Activated CD8-positive, alpha-beta memory T cell treated with anti-CD3 and anti-CD28 coated beads for 48 hours (primary cell): ENCODE measurements around the gene ARRDC5.
"Not testable (repeated sequence)": the region's sequence is repeated elsewhere in the genome, so short reads cannot be mapped to it uniquely, and the experiment has no call there.

ENCODE experiments used
- DNase-seq, 3 experiments: peaks; one replicate each; pipeline ENCODE4 v3.0.0-alpha.2; 2020; ENCODE audit warnings: low read depth in 2 of 3, low spot score in 2 of 3

The ARRDC5 gene

GRCh38 chr19:4871711-4872110, 31.0 kb downstream of the ARRDC5 start:
- DNase-seq, result no peak

DNA sequence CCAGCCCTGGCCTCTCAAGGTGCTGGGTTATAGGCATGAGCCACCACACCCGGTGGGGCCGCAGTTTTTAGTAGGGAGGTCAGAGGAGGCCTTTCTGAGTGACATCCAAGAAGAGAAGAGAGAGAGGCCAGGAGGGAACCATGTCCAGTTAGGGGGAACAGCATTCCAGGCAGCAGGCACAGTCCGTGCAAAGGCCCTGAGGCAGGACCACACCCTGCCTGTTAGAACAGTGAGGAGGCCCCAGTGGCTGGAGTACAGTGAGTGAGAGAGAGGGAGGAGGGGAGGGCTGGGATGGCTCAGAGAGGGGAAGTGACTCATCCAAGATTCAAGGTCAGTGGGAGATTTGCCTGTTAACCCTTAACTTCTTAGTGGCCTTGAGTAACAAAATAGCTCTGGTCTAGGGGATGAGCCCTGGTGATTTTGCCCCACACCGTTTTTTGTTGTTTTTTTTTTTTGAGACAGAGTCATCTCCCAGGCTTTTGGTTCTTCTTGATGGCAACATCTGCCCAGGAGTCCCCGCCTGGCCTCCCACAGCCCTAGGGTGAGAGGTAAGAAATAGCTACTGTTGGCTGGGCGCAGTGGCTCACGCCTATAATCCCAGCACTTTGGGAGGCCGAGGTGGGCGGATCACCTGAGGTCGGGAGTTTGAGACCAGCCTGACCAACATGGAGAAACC, 32.5 kb downstream of the ARRDC5 start:
- no peak for DNase-seq

DNA sequence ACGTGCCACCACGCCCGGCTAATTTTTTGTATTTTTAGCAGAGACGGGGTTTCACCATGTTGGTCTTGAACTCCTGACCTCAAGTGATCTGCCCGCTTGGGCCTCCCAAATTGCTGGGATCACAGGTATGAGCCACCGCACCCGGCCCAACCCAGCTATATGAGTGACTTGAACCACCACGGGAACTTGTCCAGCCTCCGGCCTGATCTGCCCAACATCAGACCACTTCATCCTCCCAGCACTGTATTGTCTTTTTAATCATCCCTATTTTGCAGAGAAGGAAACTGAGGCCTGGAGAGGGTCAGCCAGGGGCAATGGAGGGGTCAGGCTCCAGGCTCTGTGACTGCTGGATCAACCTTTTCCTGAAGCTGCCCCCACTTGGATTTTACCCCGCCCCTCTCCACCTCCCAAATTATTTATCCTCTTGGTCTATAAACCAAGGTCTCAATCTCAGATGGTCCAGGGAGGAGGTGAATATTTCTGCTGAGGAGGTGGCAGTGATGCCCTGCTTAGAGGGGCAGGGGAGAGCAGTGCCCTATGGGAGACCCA, 34.3 kb downstream of the ARRDC5 start:
- no peak for DNase-seq

- peak; percentile 82 to 95 (median 92) for DNase-seq
Measured at GRCh38 chr19:4867534-4868285, 35.0 kb downstream of the ARRDC5 start, which contains the start of gene PLIN3. Gene PLIN3, minus strand, starts transcription at chr19:4867667. Its CDS starts 6,273 bp downstream, at chr19:4861394.

DNA sequence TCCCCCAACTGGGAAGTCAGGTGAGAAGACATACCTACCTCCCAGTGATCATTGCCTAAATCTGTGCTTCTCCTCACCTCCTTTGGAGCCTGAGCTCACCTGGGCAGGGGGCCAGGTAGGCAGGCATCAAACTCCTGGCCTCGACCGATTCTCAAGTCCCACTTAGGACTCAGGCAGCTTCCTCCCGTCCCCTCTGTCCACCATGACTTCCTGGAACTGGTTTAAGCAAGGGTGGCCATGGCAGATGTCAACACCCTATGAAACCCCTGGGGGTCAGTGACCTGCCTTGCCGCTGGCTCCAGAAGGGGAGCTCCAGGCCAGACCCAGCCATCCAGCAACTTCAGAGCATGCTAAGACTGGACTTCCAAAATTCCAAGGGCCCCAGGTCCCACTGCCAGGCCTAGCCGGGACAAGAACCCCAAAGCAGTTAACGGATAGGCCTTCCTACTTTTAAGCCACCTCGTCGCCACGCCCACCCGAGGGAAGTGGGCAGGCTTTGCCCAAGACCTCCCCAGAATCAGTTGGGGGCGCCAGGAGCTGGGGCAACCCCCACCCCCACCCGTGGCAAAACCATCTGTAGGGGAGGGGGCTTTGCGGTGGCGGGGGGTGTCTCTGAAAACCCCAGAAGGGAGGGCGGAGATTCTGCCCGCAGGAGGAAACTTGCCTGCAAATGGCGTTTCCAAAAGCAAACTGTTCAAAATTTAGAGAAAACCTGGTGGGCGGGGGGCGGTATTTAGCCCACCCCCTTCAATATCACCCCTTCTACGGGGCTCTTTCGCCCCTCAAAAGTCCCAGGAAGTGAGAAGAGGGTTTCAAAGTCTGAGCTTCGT, 35.9 kb downstream of the ARRDC5 start:
- DNase-seq, result no peak

GRCh38 chr19:4861147-4861546, 41.5 kb downstream of the ARRDC5 start:
- DNase-seq, result no peak

DNA sequence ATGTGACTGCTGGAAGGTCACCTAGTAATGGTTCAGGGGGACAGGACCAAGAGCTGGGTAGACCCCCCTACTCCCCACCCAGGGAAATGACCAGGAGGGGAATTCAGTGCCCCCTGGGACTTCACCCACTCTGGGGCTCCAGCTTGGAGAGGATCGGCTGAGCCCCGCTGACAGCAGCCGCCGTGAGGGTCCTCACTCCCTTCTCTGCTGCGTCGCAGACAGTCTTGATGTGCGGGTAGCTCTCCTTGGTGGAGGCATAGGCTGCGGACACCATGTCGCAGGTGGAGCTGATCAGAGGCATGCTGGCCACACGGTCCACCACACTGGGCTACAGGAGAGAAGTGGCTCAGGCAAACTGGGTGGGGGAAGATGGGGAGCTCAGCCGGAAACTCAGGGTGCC, 43.0 kb downstream of the ARRDC5 start:
- no peak for DNase-seq

GRCh38 chr19:4856468-4856867, 46.2 kb downstream of the ARRDC5 start:
- DNase-seq, result not testable (repeated sequence)

DNA sequence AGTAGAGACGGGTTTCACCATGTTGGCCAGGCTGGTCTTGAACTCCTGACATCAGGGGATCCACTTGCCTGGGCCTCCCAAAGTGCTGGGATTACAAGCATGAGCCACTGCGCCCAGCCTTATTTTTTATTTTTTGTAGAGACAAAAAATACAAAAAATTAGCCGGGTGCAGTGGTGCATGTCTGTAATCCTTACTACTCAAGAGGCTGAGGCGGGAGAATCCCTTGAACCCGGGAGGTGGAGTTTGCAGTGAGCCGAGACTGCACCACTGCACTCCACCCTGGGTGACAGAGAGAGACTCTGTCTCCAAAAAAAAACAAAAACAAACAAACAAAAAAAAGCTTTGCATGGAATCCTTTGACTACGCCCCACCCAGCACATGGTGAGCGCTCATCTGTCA, 49.2 kb downstream of the ARRDC5 start:
- DNase-seq, result not testable (repeated sequence)

DNA sequence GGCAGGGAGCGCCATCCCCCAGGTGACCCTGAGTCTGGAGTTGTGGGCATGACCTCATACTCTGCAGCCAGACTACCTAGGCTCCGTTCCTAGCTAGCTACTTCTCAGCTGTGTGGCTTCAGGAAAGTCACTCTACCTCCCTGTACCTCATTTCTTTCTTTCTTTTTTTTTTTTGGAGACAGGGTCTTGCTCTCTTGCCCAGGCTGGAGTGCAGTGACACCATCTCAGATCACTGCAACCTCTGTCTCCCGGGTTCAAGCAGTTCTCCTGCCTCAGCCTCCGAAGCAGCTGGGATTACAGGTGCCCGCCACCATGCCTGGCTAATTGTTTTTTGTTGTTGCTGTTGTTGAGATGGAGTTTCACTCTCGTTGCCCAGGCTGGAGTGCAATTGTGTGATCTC, 50.2 kb downstream of the ARRDC5 start:
- no peak for DNase-seq

DNA sequence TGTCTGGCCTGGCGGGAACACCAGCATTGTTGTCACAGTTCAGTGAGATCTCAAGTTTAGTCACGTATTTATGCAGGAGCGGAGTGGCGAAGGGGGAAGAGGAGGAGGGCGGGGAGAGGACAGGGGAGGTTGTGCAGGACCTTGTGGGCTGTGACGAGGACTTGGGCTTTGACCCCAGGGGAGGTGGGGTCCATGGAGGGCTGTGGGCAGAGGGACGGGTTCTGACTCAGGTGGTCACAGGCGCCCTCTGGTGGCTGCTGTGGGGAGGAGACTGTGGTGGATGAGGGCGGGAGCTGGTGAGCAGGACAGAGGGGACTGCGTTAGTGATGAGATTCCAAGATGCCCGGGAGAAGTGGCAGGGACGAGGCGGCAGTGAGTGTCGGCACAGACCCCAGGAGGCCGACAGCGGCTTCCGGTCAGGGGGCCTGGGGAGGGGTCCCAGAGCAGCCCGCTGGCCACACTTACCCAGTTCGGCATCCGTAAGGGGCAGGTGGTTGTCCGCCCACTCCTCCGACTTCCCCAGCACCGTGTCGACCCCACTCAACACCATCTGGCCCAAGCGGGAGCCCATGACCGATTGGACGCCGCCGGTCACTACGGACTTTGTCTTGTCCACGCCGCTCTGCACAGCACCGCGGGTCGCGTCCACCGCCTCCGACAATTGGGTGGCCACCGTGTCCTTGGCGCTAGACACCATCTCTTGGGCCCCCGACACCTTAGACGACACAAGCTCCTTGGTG, 51.0 kb downstream of the ARRDC5 start:
- peak; percentile 55 to 77 (median 69) for DNase-seq

- no peak for DNase-seq
Measured at GRCh38 chr19:4849019-4849418, 53.7 kb downstream of the ARRDC5 start.

- DNase-seq, result no peak
Measured at GRCh38 chr19:4847190-4847973, 55.3 kb downstream of the ARRDC5 start.

DNA sequence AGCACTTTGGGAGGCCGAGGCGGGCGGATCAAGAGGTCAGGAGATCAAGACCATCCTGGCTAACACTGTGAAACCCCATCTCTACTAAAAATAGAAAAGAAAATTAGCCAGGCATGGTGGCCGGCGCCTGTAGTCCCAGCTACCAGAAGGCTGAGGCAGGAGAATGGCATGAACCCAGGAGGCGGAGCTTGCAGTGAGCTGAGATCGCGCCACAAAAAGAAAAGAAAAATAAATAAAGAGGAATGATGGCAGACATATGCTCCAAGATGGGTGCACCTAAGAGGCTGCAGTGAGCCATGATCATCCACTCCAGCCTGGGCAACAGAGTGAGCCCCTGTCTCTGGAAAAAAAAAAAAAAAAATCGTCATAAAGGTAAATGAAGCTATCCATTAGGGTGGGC, 56.7 kb downstream of the ARRDC5 start:
- not testable (repeated sequence) for DNase-seq

DNA sequence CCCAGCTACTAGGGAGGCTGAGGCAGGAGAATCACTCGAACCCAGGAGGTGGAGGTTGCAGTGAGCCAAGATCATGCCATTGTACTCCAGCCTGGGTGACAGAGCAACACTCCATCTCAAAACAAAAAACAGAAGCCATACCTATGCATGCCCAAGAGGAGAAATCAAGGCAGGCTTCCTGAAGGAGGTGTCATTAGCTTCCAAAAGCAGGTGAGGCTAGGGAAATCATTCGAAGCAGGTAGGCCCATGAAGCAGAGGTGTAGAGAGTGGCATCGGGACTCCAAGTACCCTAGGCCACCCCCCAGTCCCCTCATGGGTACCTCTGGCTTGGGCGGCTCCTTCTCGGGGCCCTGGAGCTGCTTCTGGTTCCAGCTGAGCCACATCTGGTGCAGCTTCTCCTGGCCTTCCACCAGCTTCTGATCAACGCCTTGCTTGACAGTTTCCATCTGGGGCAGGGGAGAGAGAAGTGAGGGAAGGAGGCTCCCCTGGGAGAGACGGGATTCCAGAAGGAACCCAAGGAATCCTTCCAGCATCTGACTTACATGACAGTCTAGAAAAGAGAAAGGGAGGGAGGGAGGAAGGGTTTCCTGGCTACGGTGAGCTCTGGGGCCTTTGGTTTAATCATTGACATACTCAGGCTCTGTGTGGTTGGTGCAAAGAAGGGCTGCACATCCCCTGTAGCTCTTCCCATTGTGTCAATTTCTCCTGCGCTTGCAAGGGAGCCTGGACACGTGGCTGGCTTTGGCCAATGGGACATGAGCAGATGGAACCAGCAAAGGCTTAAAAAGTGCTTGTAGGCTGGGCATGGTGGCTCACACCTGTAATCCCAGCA, 58.1 kb downstream of the ARRDC5 start:
- no peak for DNase-seq

DNA sequence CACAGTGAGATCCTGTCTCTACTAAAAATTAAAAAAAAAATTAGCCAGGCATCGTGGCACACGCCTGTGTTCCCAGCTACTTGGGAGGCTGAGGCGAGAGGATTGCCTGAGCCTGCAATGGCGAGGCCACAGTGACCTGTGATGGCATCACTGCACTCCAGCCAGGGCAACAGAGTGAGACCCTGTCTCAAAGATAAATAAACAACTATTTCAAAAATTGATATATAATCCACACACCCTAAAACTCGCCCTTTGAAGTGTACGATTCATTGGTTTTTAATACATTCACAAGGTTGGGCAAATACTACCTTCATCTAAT, 59.1 kb downstream of the ARRDC5 start:
- no peak for DNase-seq
